Activated CD8-positive, alpha-beta memory T cell treated with anti-CD3 and anti-CD28 coated beads for 24 hours (primary cell): ENCODE measurements around the gene SPEM3.
"Not testable (repeated sequence)": the region's sequence is repeated elsewhere in the genome, so short reads cannot be mapped to it uniquely, and the experiment has no call there.

ENCODE experiments used
- DNase-seq: peaks from one replicate; pipeline ENCODE4 v3.0.0-alpha.2; 2020

Gene SPEM3

GRCh38 chr17:7443499-7444485, 15.1 kb downstream of the SPEM3 start:
- no peak for DNase-seq

GRCh38 chr17:7444682-7445618, 16.3 kb downstream of the SPEM3 start, which contains the start of gene CHRNB1:
Gene CHRNB1, plus strand, starts transcription at chr17:7445061. Its CDS starts 67 bp downstream, at chr17:7445128.
- DNase-seq = peak; percentile 60

GRCh38 chr17:7445619-7445968, 16.9 kb downstream of the SPEM3 start:
- peak; percentile 68 for DNase-seq

GRCh38 chr17:7448461-7448860, 19.8 kb downstream of the SPEM3 start:
- no peak for DNase-seq

- no peak for DNase-seq
Measured at GRCh38 chr17:7459961-7460545, 31.4 kb downstream of the SPEM3 start.

GRCh38 chr17:7460850-7461660, 32.4 kb downstream of the SPEM3 start:
- DNase-seq = no peak

- no peak for DNase-seq
Measured at GRCh38 chr17:7462474-7463371, 34.1 kb downstream of the SPEM3 start.

- DNase-seq = no peak
Measured at GRCh38 chr17:7463372-7463846, 34.8 kb downstream of the SPEM3 start.

- no peak for DNase-seq
Measured at GRCh38 chr17:7464081-7464480, 35.4 kb downstream of the SPEM3 start.

GRCh38 chr17:7465597-7466275, 37.1 kb downstream of the SPEM3 start:
- no peak for DNase-seq

GRCh38 chr17:7466318-7466638, 37.6 kb downstream of the SPEM3 start:
- DNase-seq = no peak

GRCh38 chr17:7466639-7467341, 38.1 kb downstream of the SPEM3 start:
- no peak for DNase-seq

- DNase-seq = no peak
Measured at GRCh38 chr17:7467498-7467897, 38.8 kb downstream of the SPEM3 start.

GRCh38 chr17:7468290-7468689, 39.6 kb downstream of the SPEM3 start:
- no peak for DNase-seq

GRCh38 chr17:7468804-7469389, 40.2 kb downstream of the SPEM3 start:
- DNase-seq = no peak

GRCh38 chr17:7469843-7470242, 41.2 kb downstream of the SPEM3 start:
- not testable (repeated sequence) for DNase-seq

- not testable (repeated sequence) for DNase-seq
Measured at GRCh38 chr17:7470457-7470973, 41.9 kb downstream of the SPEM3 start.

- no peak for DNase-seq
Measured at GRCh38 chr17:7471729-7472128, 43.1 kb downstream of the SPEM3 start.

- not testable (repeated sequence) for DNase-seq
Measured at GRCh38 chr17:7474767-7475166, 46.1 kb downstream of the SPEM3 start.
